Activated CD8-positive, alpha-beta memory T cell treated with anti-CD3 and anti-CD28 coated beads, Interleukin-2, amount 50 U/mL, for 24 hours (primary cell): Measurements from ENCODE around the gene TBCEL.
A peak's percentile ranks its signal among the peaks of the same experiment; 100 is the strongest.
"Not testable (repeated sequence)": the region's sequence is repeated elsewhere in the genome, so short reads cannot be mapped to it uniquely, and the experiment has no call there.

ENCODE experiments used
- DNase-seq: peaks from one replicate; pipeline ENCODE4 v3.0.0-alpha.2; 2020; ENCODE audit errors: extremely low read depth

TBCEL gene

GRCh38 chr11:121023848-121024751 is at the start of gene TBCEL:
Gene TBCEL (plus strand): TSS chr11:121024102. CDS start chr11:121045691, 21,589 bp downstream.
- peak; percentile 54 for DNase-seq

GRCh38 chr11:120974466-120974865 is 49.4 kb upstream of the TBCEL start:
- no peak for DNase-seq

GRCh38 chr11:120974965-120975364 is 48.9 kb upstream of the TBCEL start:
- no peak for DNase-seq

DNA sequence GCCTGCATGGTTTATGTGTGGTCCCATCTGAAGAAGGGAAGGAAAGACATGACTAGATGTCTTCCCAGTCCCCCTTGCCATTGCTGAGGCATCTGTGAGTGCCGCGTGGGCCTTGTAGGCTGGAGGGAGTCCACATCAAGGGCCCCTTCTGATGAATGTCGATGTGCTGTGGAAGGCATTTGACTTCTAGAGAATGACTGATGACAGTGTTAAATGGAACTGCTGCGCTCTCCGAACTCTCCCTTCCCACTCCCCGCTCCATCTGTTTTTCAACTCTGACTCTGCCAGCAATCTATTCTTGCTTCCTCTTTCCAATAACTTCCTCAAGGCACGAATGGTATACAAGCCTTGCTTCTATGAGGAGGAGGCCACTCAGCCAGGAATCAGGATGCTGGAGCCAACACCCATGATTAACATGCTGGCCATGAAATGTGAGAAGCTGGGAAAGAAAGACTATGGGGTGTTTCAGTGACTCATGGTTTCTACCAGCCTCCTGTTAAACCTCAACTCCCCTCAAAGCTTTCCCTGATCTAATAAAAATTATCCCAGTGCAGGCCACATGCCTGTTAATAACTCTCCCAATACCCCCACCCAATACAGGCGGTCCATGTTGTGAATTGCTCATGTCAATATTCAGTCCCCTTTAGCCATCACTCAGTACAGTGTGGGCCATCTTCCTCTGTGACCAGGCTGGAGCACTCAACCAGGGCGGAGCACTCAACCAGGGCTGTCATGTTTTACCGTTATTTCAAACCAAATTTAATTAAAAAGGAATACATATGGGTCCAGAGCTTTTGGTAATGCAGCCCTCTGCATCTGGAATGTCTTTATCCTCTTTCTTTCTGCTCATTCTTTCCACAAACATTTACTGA is 46.4 kb upstream of the TBCEL start:
- no peak for DNase-seq

GRCh38 chr11:120978701-120979100 is 45.2 kb upstream of the TBCEL start:
- DNase-seq, result no peak

- no peak for DNase-seq
These were observed 38.0 kb upstream of the TBCEL start for GRCh38 chr11:120985718-120986569.

DNA sequence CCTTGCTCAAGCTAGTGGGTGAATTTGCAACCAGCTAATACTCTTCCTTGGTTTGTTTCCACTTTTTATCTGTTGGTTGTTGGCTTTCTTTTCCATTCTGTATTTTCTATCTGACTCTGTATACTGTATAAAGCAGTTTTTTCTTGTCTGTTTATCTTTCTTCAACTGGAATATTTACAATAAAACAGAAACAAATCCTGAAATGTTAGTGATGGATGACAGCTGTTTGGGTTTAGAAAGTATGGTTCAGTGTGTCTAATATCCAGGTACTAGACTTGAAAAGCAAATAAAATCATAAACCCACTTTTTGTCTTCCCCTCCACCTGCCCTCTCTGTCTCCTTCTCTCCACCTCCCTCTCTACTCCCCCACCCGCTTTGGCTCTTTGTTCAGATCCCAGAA is 35.3 kb upstream of the TBCEL start:
- no peak for DNase-seq

GRCh38 chr11:120991830-120992686 is 31.8 kb upstream of the TBCEL start:
- no peak for DNase-seq

DNA sequence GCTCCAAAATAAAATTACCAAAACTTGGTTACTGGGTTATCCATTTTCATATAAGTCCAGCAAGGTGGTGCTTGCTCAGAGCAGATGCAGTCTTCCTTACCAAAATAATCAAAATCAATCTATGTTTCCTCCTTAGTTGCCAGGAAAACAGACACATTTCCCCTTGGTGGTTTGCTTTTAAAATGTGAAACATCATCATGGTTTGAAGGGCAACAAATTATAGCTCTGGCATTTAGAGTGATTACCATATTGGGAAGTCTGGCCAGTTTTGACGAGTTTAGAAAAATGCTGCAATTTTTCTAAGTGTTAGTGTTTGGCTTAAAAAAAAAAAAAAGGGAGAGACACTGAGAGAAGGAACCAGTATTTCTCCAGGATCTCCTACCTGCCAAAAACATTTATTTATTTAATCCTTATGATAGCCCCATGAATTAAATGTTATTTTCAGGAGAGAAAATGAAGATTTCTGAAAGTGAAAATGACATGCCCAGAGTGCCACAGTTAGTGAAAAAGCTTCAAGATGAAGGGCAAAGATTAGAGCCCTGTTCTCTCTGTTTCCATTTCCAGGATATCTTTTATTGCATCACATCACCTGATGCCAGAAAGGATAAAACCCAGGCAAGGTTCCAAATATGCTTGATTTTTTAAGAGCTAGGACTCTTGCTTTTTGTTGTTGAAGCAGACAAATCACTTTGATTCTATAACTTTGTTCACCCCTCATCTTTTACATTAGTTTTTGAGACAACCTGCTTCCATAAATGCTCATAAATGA is 29.6 kb upstream of the TBCEL start:
- DNase-seq, result no peak

GRCh38 chr11:120995184-120995583 is 28.7 kb upstream of the TBCEL start:
- no peak for DNase-seq

DNA sequence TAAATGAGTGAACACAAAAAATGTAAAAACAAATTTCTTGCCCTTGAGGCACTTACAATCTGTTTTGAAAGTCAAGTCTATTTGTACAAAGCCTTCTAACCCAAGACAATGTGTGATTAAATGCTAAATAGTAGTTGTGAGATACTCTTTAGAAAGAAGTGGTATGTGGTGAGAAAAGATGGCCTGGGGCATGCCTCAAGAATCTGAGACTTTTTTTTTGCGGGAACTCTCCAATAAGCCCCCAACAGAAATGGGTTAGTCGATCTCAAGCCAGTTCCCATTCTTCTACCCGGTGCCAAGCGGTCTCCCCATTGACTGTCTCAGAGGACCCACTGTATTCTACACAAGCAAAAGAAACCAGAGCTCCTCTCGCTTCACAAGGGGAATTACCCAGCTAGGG is 26.9 kb upstream of the TBCEL start:
- no peak for DNase-seq

DNA sequence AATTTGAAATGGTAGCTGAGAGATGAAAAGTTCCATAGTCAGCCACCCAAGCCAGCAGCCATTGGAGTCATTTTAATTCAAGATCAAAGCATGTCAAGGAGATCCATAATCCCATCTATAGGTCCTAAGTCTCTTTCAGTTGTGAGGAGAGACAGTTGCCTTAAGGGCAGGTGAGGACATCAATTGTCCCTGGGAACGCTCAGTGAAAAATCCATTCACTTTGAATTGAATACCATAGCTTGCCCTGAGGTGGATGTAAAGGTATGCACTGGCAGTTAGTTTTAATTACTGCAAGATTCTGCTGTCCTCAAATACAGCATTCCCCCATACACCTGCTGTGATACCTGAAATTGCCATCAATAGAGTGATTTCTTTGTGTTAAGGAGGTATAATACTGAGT is 25.3 kb upstream of the TBCEL start:
- no peak for DNase-seq

GRCh38 chr11:121004206-121004840 is 19.6 kb upstream of the TBCEL start:
- no peak for DNase-seq

DNA sequence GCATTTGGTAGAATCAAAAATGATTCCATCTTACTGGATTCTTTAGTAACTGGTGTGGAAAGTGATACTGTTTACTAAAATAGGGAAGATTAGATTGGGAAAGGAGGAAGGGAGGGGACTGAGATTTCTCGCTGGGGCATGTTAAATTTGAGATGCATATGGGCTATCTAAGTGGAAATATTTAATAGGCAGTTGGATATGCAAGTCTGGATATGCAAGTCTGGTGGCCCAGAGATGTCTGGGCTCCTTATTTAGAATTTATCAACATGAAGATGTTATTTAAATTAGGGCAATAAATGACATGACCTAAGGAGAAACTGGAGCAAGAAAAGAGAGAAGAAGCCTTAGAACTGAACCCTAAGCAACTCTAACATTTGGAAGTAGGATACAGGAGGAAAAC is 17.0 kb upstream of the TBCEL start:
- no peak for DNase-seq

DNA sequence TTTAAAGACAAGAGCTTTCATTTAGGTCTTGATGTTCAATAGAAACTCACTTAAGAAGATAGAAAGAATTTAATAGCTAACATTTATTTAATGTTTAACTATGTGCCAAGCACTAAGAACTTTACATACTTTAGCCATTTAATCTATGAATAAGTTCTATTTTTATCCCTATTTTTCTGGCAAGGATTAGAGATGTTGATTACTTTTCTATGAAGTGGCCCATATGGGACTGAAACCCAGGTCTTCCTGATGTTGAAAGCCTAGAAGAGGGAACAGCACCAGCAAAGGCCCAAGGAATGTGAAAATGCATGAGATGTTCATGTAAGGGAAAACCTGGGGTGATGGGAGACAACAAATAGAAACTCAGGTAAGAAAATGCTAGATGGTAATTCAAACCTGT is 15.4 kb upstream of the TBCEL start:
- no peak for DNase-seq

DNA sequence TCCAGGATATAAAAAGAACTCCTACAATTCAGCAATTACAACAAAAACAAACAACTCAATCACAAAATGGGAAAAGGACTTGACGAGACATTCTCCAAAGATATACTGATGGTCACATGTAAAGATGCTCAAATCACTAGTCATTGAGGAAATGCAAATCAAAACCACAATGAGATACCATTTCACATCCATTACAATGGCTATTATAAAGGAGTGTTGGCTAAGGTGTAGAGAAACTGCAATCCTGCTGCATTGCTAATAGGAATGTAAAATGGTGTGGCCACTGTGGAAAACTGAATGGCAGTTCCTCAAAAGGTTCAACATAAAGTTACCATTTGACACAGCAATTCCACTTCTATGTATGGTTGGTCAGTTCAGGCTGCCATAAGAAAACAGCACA is 11.8 kb upstream of the TBCEL start:
- DNase-seq, result no peak

- DNase-seq, result no peak
These were observed 5.2 kb upstream of the TBCEL start for GRCh38 chr11:121018746-121019145.

DNA sequence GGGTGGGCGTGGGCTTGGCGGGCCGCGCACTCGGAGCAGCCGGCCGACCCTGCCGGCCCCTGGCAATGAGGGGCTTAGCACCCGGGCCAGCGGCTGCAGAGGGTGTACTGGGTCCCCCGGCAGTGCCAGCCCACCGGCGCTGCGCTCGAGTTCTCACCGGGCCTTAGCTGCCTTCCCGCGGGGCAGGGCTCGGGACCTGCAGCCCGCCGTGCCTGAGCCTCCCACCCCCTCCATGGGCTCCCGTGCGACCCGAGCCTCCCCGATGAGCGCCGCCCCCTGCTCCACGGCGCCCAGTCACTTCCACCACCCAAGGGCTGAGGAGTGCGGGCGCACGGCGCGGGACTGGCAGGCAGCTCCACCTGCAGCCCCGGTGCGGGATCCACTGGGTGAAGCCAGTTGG is 2.2 kb upstream of the TBCEL start:
- DNase-seq, result not testable (repeated sequence)

DNA sequence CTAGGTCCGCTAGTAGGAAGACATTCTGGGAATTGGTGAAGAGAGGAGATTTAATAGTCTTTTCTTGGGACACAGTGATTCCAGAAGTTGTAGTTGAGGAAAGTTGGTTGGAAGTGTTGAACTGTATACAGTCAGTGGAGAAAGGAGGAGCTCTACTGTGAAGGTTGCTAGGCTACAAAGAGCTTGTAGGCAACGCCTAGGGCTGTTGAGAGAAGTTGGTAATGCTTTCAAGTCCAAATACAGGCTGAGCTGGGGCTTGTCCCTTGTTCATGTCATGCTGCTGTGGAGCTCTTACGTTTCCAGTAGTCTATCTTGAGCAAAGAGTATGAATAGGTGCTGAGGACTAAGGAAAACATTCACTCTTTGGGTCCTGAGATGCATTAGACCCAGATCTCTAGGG is 1.1 kb downstream of the TBCEL start:
- DNase-seq, result no peak

DNA sequence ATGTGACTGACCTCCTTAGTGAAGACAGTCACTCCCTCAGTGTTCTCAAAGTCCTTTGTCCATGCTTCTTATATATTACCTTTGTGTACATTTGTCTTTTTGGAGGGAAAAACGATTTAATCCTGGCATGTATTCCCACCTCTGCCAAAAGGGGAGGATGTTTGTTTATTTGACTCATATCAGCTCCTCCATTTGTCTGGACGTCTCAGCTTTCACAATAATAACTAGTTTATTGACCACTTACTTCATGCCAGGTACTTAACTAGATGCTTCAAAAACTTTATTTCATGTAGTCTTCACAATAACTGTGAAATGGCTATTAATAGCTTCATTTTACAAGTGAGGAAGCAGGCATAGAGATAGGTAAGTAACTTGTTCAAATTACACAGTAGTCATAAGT is 5.3 kb downstream of the TBCEL start:
- no peak for DNase-seq
